Hepatocyte (in vitro differentiated cells): ENCODE measurements around the gene ACRBP. TPM values are rescaled to one million over a fixed set of nuclear protein-coding genes. Genes with fewer than 3 reads are reported as not detected.

ENCODE experiments used
- DNase-seq: peaks from one replicate; pipeline ENCODE4 v3.0.0-alpha.2; 2016; ENCODE audit warnings: low spot score
- H2AFZ ChIP-seq: fragments of 200-600 bp; sonication (generic); 2 replicates; pipeline ENCODE4 v1.6.0; 2016; ENCODE audit warnings: antibody characterized with exemption, mild to moderate bottlenecking
- H3K27ac ChIP-seq: fragments of 200-600 bp; sonication (generic); 2 replicates; pipeline ENCODE4 v1.5.1; 2016; ENCODE audit warnings: mild to moderate bottlenecking
- H3K27me3 ChIP-seq: fragments of 200-600 bp; sonication (generic); 2 replicates; pipeline ENCODE4 v1.6.1; 2016
- H3K36me3 ChIP-seq: fragments of 200-600 bp; sonication (generic); replicated peaks from 2 replicates; pipeline ENCODE4 v1.5.1; 2016; ENCODE audit warnings: low read depth; ENCODE audit not compliant: insufficient read depth
- H3K4me1 ChIP-seq: fragments of 200-600 bp; sonication (generic); 2 replicates; pipeline ENCODE4 v1.5.1; 2016; ENCODE audit warnings: mild to moderate bottlenecking, moderate library complexity; ENCODE audit not compliant: insufficient read depth
- H3K4me2 ChIP-seq: fragments of 200-600 bp; sonication (generic); 2 replicates; pipeline ENCODE4 v1.6.0; 2016
- H3K4me3 ChIP-seq: fragments of 200-600 bp; sonication (generic); 2 replicates; pipeline ENCODE4 v1.5.1; 2016; ENCODE audit warnings: mild to moderate bottlenecking
- H3K79me2 ChIP-seq: fragments of 200-600 bp; sonication (generic); 2 replicates; pipeline ENCODE4 v1.6.0; 2017; ENCODE audit warnings: mild to moderate bottlenecking
- H3K9me2 ChIP-seq: fragments of 200-600 bp; sonication (generic); replicated peaks from 2 replicates; pipeline ENCODE4 v1.6.0; 2017; ENCODE audit warnings: mild to moderate bottlenecking; ENCODE audit not compliant: insufficient read depth
- H3K9me3 ChIP-seq: fragments of 200-600 bp; sonication (generic); 2 replicates; pipeline ENCODE4 v1.5.1; 2016; ENCODE audit warnings: low read depth, mild to moderate bottlenecking
- H4K20me1 ChIP-seq: fragments of 200-600 bp; sonication (generic); 2 replicates; pipeline ENCODE4 v1.6.0; 2016; ENCODE audit warnings: mild to moderate bottlenecking; ENCODE audit not compliant: insufficient read depth, poor library complexity, severe bottlenecking
- CTCF ChIP-seq: fragments of 200-600 bp; sonication (generic); IDR thresholded peaks from 2 replicates; pipeline ENCODE4 v1.5.1; 2016; ENCODE audit warnings: antibody characterized with exemption, mild to moderate bottlenecking; ENCODE audit not compliant: poor library complexity
- EZH2 ChIP-seq: fragments of 200-600 bp; sonication (generic); IDR thresholded peaks from 2 replicates; pipeline ENCODE4 v1.6.1; 2016; ENCODE audit warnings: antibody characterized with exemption, mild to moderate bottlenecking, borderline replicate concordance
- EZH2phosphoT487 ChIP-seq: fragments of 200-600 bp; sonication (generic); IDR thresholded peaks from one replicate; pipeline ENCODE4 v1.6.1; 2018; ENCODE audit warnings: antibody characterized with exemption, mild to moderate bottlenecking, low read depth, moderate library complexity; ENCODE audit not compliant: unreplicated experiment, severe bottlenecking
- WGBS: methylation state at CpG from one replicate; pipeline ENCODE4 v1.1.6; 2016; ENCODE audit warnings: low lambda C conversion rate; ENCODE audit errors: missing lambda C conversion rate; 5-methylcytosine and 5-hydroxymethylcytosine counted together
- polyA plus RNA-seq: library from polyadenylated mRNA; unstranded; fragments of >200 nt; fragmentation: Nextera tagmentation; extraction: Ambion mirVana; gene quantifications from 2 replicates; pipeline ENCODE4 v1.2.1, GENCODE V29; 2016
- total RNA-seq: library from RNA; depleted of rRNA; stranded (reverse); fragments of >200 nt; gene quantifications from 2 replicates; pipeline ENCODE4 v1.2.3, GENCODE V29; 2014

Gene ACRBP
- total and polyA plus RNA-seq, 2 experiments from 2014 or later = 0.20 to 0.62 TPM

- H3K4me2 ChIP-seq = peak overlapping the region; percentile 75
- no peak for TF ChIP-seq CTCF
- TF ChIP-seq EZH2phosphoT487 = no peak
- TF ChIP-seq EZH2 = no peak
- no peaks in the 10 kb centered on the region for H3K36me3 ChIP-seq
- 18% methylated on average over 11 of the region's 17 CpGs for WGBS
- H2AFZ ChIP-seq = peak overlapping the region; percentile 35
- H3K27me3 ChIP-seq = no peaks in the 10 kb centered on the region
- H3K9me2 ChIP-seq = no peaks in the 10 kb centered on the region
- no peaks in the 10 kb centered on the region for H3K9me3 ChIP-seq
- no peaks in the 10 kb centered on the region for H3K79me2 ChIP-seq
- peak; percentile 83 for DNase-seq
- H3K27ac ChIP-seq = peak overlapping the region; percentile 99
- H3K4me3 ChIP-seq = no peak overlapping the region
- H3K4me1 ChIP-seq = peaks cover 28% of the 10 kb centered on the region
- H4K20me1 ChIP-seq = no peaks in the 10 kb centered on the region
Measured at GRCh38 chr12:6613015-6613775, 34.0 kb downstream of the ACRBP start.

- Histone ChIP-seq H3K4me1 (peaks cover 28% of the 10 kb centered on the region), H3K9me2 (no peaks in the 10 kb centered on the region), H4K20me1 (no peaks in the 10 kb centered on the region), H3K4me3 (no peak overlapping the region), H3K36me3 (no peaks in the 10 kb centered on the region), H2AFZ (peak overlapping the region; percentile 35), H3K27me3 (no peaks in the 10 kb centered on the region), H3K27ac (peak overlapping the region; percentile 99), H3K9me3 (no peaks in the 10 kb centered on the region), H3K4me2 (peak overlapping the region; percentile 75), H3K79me2 (no peaks in the 10 kb centered on the region)
- TF ChIP-seq EZH2 (no peak), EZH2phosphoT487 (no peak), CTCF (no peak)
- DNase-seq = no peak
- 65% methylated on average over 6 of the region's 7 CpGs for WGBS
Measured at GRCh38 chr12:6612652-6613014, 34.6 kb downstream of the ACRBP start.

GRCh38 chr12:6612247-6612646 lies 35.0 kb downstream of the ACRBP start:
- TF ChIP-seq CTCF (no peak), EZH2 (no peak), EZH2phosphoT487 (no peak)
- H3K4me3 ChIP-seq = no peak overlapping the region
- H3K9me2 ChIP-seq = no peaks in the 10 kb centered on the region
- H2AFZ ChIP-seq = no peak overlapping the region
- no peaks in the 10 kb centered on the region for H3K36me3 ChIP-seq
- H4K20me1 ChIP-seq = no peaks in the 10 kb centered on the region
- DNase-seq = no peak
- no peaks in the 10 kb centered on the region for H3K79me2 ChIP-seq
- H3K4me1 ChIP-seq = peaks cover 28% of the 10 kb centered on the region
- H3K4me2 ChIP-seq = peak overlapping the region; percentile 75
- H3K27ac ChIP-seq = peak overlapping the region; percentile 99
- WGBS = 74% methylated on average over 6 of the region's 6 CpGs
- H3K27me3 ChIP-seq = no peaks in the 10 kb centered on the region
- H3K9me3 ChIP-seq = no peaks in the 10 kb centered on the region
